GM18507 (cell line): Measurements from ENCODE around the gene NMRAL1.

Source experiments
- DNase-seq: peaks from one replicate; pipeline ENCODE4 v3.0.0; 2011; ENCODE audit warnings: low read depth; ENCODE audit not compliant: insufficient read length; ENCODE audit errors: extremely low spot score
- FAIRE-seq: peaks from 2 replicates; lab custom pipeline; 2011; peaks lifted over from hg19 to GRCh38; lab: Jason Lieb, UNC

Gene NMRAL1

GRCh38 chr16:4472880-4473279 lies 1.5 kb downstream of the NMRAL1 start:
- no peak for FAIRE-seq
- no peak for DNase-seq

- DNase-seq (no peak), FAIRE-seq (no peak)
Observed at GRCh38 chr16:4471869-4472268, 2.6 kb downstream of the NMRAL1 start.

GRCh38 chr16:4468972-4469371 lies 5.5 kb downstream of the NMRAL1 start:
- DNase-seq (no peak), FAIRE-seq (no peak)

- no peak for FAIRE-seq
- DNase-seq: no peak
Observed at GRCh38 chr16:4467916-4468315, 6.5 kb downstream of the NMRAL1 start.

GRCh38 chr16:4465977-4466779 lies 8.2 kb downstream of the NMRAL1 start:
- no peak for FAIRE-seq
- DNase-seq: no peak

GRCh38 chr16:4463522-4464163 lies 10.8 kb downstream of the NMRAL1 start:
- no peak for DNase-seq
- FAIRE-seq: no peak

GRCh38 chr16:4461250-4462085 lies 13.0 kb downstream of the NMRAL1 start:
- FAIRE-seq (no peak), DNase-seq (no peak)

GRCh38 chr16:4460936-4461249 lies 13.5 kb downstream of the NMRAL1 start:
- no peak for FAIRE-seq
- no peak for DNase-seq

GRCh38 chr16:4455951-4456350 lies 18.5 kb downstream of the NMRAL1 start:
- no peak for DNase-seq

GRCh38 chr16:4455081-4455480 lies 19.3 kb downstream of the NMRAL1 start:
- FAIRE-seq (no peak), DNase-seq (no peak)

More at GRCh38 chr16:4455951-4456350, 18.5 kb downstream of the NMRAL1 start:
- FAIRE-seq: no peak

- DNase-seq (no peak), FAIRE-seq (no peak)
Observed at GRCh38 chr16:4454623-4455022, 19.8 kb downstream of the NMRAL1 start.

- FAIRE-seq: no peak
- DNase-seq: no peak
Observed at GRCh38 chr16:4452674-4453073, 21.8 kb downstream of the NMRAL1 start.

GRCh38 chr16:4450931-4451519 lies 23.4 kb downstream of the NMRAL1 start:
- no peak for DNase-seq
- no peak for FAIRE-seq

- DNase-seq (no peak), FAIRE-seq (no peak)
Observed at GRCh38 chr16:4450430-4450829, 24.0 kb downstream of the NMRAL1 start.

- FAIRE-seq (no peak), DNase-seq (no peak)
Observed at GRCh38 chr16:4443986-4444385, 30.4 kb downstream of the NMRAL1 start.

- FAIRE-seq: no peak
- DNase-seq: no peak
Observed at GRCh38 chr16:4443271-4443670, 31.2 kb downstream of the NMRAL1 start.

- FAIRE-seq: no peak
- no peak for DNase-seq
Observed at GRCh38 chr16:4442371-4442770, 32.1 kb downstream of the NMRAL1 start.

- DNase-seq (no peak), FAIRE-seq (no peak)
Observed at GRCh38 chr16:4437366-4437765, 37.1 kb downstream of the NMRAL1 start.

GRCh38 chr16:4435337-4436067 lies 38.9 kb downstream of the NMRAL1 start:
- FAIRE-seq: no peak
- DNase-seq: no peak
